ENCODE results near the gene CYTH4. TPM values are rescaled to one million over a fixed set of nuclear protein-coding genes. Genes with fewer than 3 reads are reported as not detected.

CYTH4 gene
- total and polyA plus RNA-seq, 2 of the 8 experiments (the other 6 are each of a cell fraction or from before 2014, with no cell fraction given): 0.09 TPM; not detected in 1

GRCh38 chr22:37267135-37267587 lies 15.1 kb upstream of the CYTH4 start:
- no peak overlapping the region for H3K14ac ChIP-seq (ENCODE audit: insufficient read length)
- H2BK5ac ChIP-seq (ENCODE audit: low read depth, low read length): no peak overlapping the region
- no peak overlapping the region for H3K23ac ChIP-seq (ENCODE audit: insufficient read length)
- no peak overlapping the region for H3K4ac ChIP-seq (replicated peaks; ENCODE audit: insufficient read length, low read depth, low read length)
- H2BK20ac ChIP-seq (ENCODE audit: low read length): no peak overlapping the region
- no peak overlapping the region for H3K56ac ChIP-seq (replicated peaks; ENCODE audit: insufficient read length, low read depth, low read length)
- no peaks in the 10 kb centered on the region for H4K20me1 ChIP-seq (replicated peaks in 1 of 2; ENCODE audit: control insufficient read depth in 1 of 2, insufficient read depth in 2 of 2, low read length in 2 of 2)
- FAIRE-seq (no peak), DNase-seq (ENCODE audit: low read depth in 1 of 2, low spot score in 2 of 2) (peak in 1 of 2 experiments; percentile 96)
- TF ChIP-seq, protein P1, sequence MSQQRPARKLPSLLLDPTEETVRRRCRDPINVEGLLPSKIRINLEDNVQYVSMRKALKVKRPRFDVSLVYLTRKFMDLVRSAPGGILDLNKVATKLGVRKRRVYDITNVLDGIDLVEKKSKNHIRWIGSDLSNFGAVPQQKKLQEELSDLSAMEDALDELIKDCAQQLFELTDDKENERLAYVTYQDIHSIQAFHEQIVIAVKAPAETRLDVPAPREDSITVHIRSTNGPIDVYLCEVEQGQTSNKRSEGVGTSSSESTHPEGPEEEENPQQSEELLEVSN (IDR thresholded peaks at IDR 0.05): no peak
- TF ChIP-seq RAD21 (IDR thresholded peaks at IDR 0.05 in 1 of 2, conservative IDR thresholded peaks at IDR 0.05 in 1 of 2; ENCODE audit: low read depth in 2 of 2, low read length in 2 of 2): peak; percentile 75 to 87
- TF ChIP-seq CTCF (IDR thresholded peaks at IDR 0.05; ENCODE audit: control extremely low read depth in 1 of 3, insufficient read depth in 1 of 3, low read depth in 1 of 3, low read length in 3 of 3): peak; percentile 66 to 91 (median 75)
- TF ChIP-seq KDM5A (IDR thresholded peaks at IDR 0.05; ENCODE audit: low read length): no peak
- TF ChIP-seq CREB1 (IDR thresholded peaks at IDR 0.05): no peak
- no peak for TF ChIP-seq ATF2 (IDR thresholded peaks at IDR 0.05; ENCODE audit: low read length)
- no peak overlapping the region for H4K8ac ChIP-seq (ENCODE audit: extremely low read depth, insufficient read depth, low read length)
- CTCF ChIA-PET (ENCODE audit: partially characterized antibody): interaction anchor here (0.7 to 6.9 kb wide), 27 partner anchors 7 to 411 kb away, joined by 3 to 48 read pairs (median 5); partner anchors contain the start of genes CYTH4 and RAC2
- WGBS, 2 experiments (ENCODE audit: extremely low coverage in 1 of 2, insufficient coverage in 1 of 2, insufficient read length in 1 of 2, insufficient replicate concordance in 2 of 2, low coverage in 1 of 2, low lambda C conversion rate in 2 of 2, missing lambda C conversion rate in 1 of 2): 34% methylated on average over 22 of the region's 22 CpGs; no CpG with 5 or more reads in 1 of the 2 experiments
- H3K23me2 ChIP-seq (ENCODE audit: low read depth, low read length): 0 out of 2 replicates have a peak, but pooled peaks cover 2% of the 10 kb centered on the region
- H3K79me1 ChIP-seq (ENCODE audit: low read depth, low read length): no peaks in the 10 kb centered on the region
- H4K91ac ChIP-seq (replicated peaks; ENCODE audit: insufficient read length, low read length): no peak overlapping the region
- POLR2A ChIA-PET (ENCODE audit: partially characterized antibody): interaction anchor here (0.7 kb wide), 1 partner anchor 9 kb away, joined by 3 read pairs; no protein-coding TSS in a partner anchor
- H2BK12ac ChIP-seq (ENCODE audit: low read depth, low read length): no peak overlapping the region
- H2BK120ac ChIP-seq (replicated peaks; ENCODE audit: low read depth, low read length): no peak overlapping the region
- peaks cover 12% of the 10 kb centered on the region in 2 experiments for H3K9me3 ChIP-seq (ENCODE audit: insufficient read depth in 2 of 2, low read depth in 1 of 2, low read length in 1 of 2)
- H3K4me3 ChIP-seq (ENCODE audit: extremely low read depth in 1 of 4, insufficient read depth in 2 of 4, low read depth in 3 of 4, low read length in 4 of 4): 0 out of 8 replicates have a peak overlapping the region, but pooled peaks of 1 of the 4 experiments have one; percentile 10
- H3K36me3 ChIP-seq (ENCODE audit: control insufficient read depth in 2 of 4, insufficient read depth in 4 of 4, low read length in 3 of 4): no peaks in the 10 kb centered on the region
- no peak overlapping the region for H2BK15ac ChIP-seq (ENCODE audit: low read length)
- no peak overlapping the region; a peak in 1 of 4 replicates for H3K4me2 ChIP-seq (ENCODE audit: insufficient read depth in 1 of 2, low read depth in 2 of 2, low read length in 2 of 2)
- no peak overlapping the region for H3K9ac ChIP-seq (replicated peaks in 1 of 4; ENCODE audit: extremely low read depth in 1 of 4, low read depth in 3 of 4, low read length in 3 of 4)
- no peak overlapping the region for H3K27ac ChIP-seq (ENCODE audit: low read depth, low read length)
- no peak overlapping the region for H2AK5ac ChIP-seq (ENCODE audit: low read depth, low read length)
- H3K18ac ChIP-seq (ENCODE audit: extremely low read depth, low read length): no peak overlapping the region
- H4K5ac ChIP-seq (ENCODE audit: insufficient read length, low read depth, low read length): no peak overlapping the region
- H2AFZ ChIP-seq (ENCODE audit: low read length): 0 out of 2 replicates have a peak overlapping the region, but pooled peaks have one; percentile 19
- H3K4me1 ChIP-seq (replicated peaks in 1 of 4; ENCODE audit: control insufficient read depth in 3 of 4, insufficient read depth in 4 of 4, low read length in 3 of 4): peaks cover 0 to 2% (median 0%) of the 10 kb centered on the region in 4 experiments; a peak in 1 of 7 replicates
- H3K27me3 ChIP-seq (replicated peaks in 1 of 4; ENCODE audit: control insufficient read depth in 3 of 4, extremely low read depth in 1 of 4, insufficient read depth in 3 of 4, low read length in 3 of 4): no peaks in the 10 kb centered on the region
- no peaks in the 10 kb centered on the region for H3K79me2 ChIP-seq (ENCODE audit: control insufficient read depth in 1 of 2, insufficient read depth in 2 of 2, low read length in 2 of 2)

Data from H1 (cell line).